ENCODE results near the gene GLRX.

DNA sequence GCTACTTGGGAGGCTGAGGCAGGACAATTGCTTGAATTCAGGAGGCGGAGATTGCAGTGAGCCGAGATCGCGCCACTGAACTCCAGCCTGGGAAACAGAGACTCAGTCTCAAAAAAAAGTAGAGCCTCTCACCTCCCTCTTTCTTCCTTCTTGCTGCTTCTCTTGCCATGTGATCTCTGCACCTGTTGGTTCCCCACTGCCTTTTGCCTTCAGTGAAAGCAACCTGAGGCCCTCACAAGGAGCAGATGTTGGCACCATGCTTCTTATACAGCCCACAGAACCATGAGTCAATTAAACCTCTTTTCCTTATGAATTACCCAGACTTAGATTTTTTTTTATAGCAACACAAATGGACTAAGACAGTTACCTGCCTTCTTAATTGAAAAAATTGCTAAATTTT, 45.6 kb upstream of the GLRX start:
- TF ChIP-seq, protein P1, sequence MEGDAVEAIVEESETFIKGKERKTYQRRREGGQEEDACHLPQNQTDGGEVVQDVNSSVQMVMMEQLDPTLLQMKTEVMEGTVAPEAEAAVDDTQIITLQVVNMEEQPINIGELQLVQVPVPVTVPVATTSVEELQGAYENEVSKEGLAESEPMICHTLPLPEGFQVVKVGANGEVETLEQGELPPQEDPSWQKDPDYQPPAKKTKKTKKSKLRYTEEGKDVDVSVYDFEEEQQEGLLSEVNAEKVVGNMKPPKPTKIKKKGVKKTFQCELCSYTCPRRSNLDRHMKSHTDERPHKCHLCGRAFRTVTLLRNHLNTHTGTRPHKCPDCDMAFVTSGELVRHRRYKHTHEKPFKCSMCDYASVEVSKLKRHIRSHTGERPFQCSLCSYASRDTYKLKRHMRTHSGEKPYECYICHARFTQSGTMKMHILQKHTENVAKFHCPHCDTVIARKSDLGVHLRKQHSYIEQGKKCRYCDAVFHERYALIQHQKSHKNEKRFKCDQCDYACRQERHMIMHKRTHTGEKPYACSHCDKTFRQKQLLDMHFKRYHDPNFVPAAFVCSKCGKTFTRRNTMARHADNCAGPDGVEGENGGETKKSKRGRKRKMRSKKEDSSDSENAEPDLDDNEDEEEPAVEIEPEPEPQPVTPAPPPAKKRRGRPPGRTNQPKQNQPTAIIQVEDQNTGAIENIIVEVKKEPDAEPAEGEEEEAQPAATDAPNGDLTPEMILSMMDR (IDR thresholded peaks at IDR 0.05), result no peak
- no peak for TF ChIP-seq ZFX (IDR thresholded peaks at IDR 0.05; ENCODE audit: borderline replicate concordance)

Data from 22Rv1 (cell line).